Stimulated activated CD4-positive, alpha-beta T cell treated with anti-CD3 and anti-CD28 coated beads, Interleukin-12 subunit alpha, Interleukin-12 subunit beta, amount 100 ng/mL, for 4 hours (primary cell): ENCODE results near the gene HIGD1A.

ENCODE experiments used
- DNase-seq: peaks from one replicate; pipeline ENCODE4 v3.0.0-alpha.2; 2020

The HIGD1A gene

GRCh38 chr3:42733501-42734262 lies 70.6 kb downstream of the HIGD1A start:
- no peak for DNase-seq
